ENCODE measurements around the gene HSD17B14. TPM values are rescaled to one million over a fixed set of nuclear protein-coding genes. Genes with fewer than 3 reads are reported as not detected.
"Not testable (repeated sequence)": the region's sequence is repeated elsewhere in the genome, so short reads cannot be mapped to it uniquely, and the experiment has no call there.

Gene HSD17B14
- total RNA-seq, 1 donor from 2014 or later: 6.6 TPM

DNA sequence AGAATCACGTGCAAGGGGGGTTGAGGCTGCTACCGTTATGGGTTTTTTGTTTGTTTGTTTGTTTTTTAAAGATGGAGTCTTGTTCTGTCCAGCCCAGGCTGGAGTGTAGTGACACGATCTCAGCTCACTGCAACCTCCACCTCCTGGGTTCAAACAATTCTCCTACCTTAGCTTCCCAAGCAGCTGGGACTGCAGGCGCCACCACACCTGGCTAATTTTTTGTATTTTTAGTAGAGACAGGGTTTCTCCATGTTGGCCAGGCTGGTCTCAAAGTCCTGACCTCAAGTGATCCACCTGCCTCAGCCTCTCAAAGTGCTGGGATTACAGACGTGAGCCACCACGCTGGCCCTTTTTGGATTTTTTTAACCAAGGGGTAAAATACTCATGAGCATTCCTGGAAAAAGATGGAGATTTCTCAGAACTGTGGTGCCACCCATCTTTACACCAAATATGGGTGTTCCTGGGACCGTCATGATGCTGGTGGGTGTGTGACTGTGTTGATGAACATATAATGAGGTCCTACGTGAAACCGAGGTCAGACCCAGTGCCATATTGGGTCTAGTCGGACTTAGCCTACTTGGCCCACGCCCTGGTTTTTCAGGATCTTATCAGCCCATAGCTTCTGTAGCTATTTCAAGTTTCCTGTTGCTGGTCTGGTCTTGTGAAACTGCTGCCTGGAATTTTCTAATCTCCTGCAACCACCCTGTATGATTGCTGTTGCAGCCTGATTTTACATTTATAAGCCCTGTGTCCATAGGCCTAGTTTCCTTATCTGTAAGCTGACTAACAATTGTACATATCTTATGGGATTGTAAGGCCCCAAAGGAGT, 42.1 kb upstream of the HSD17B14 start:
- TF ChIP-seq, protein P1, sequence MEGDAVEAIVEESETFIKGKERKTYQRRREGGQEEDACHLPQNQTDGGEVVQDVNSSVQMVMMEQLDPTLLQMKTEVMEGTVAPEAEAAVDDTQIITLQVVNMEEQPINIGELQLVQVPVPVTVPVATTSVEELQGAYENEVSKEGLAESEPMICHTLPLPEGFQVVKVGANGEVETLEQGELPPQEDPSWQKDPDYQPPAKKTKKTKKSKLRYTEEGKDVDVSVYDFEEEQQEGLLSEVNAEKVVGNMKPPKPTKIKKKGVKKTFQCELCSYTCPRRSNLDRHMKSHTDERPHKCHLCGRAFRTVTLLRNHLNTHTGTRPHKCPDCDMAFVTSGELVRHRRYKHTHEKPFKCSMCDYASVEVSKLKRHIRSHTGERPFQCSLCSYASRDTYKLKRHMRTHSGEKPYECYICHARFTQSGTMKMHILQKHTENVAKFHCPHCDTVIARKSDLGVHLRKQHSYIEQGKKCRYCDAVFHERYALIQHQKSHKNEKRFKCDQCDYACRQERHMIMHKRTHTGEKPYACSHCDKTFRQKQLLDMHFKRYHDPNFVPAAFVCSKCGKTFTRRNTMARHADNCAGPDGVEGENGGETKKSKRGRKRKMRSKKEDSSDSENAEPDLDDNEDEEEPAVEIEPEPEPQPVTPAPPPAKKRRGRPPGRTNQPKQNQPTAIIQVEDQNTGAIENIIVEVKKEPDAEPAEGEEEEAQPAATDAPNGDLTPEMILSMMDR (conservative IDR thresholded peaks at IDR 0.05): no peak
- Mint-ChIP-seq H3K27ac (ENCODE audit: unreplicated experiment) (no peak overlapping the region), H3K4me3 (peak overlapping the region; percentile 27), H3K9me3 (no peaks in the 10 kb centered on the region), H3K27me3 (ENCODE audit: low read depth) (no peaks in the 10 kb centered on the region), H3K36me3 (ENCODE audit: low read depth) (peaks cover 20% of the 10 kb centered on the region), H3K4me1 (peaks cover 27% of the 10 kb centered on the region)
- DNase-seq (ENCODE audit: low read depth, low spot score): no peak

DNA sequence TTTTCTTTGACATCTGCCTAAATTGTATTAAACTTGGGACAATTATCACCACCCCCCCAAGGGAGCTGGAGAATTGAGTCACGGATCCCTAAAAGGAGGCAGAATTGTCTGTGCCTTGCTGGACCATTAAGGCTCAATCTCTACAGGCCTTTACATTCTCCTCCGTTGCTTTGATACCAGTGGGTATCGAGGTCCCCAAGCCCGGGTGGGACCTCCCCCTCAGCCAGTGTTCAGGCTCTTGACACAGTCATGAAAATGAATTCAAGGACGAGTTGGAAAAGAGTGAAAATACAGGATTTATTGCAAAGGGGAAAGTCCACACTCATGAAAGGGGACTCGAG, 41.5 kb upstream of the HSD17B14 start:
- Mint-ChIP-seq H3K4me3 (no peak overlapping the region), H3K36me3 (ENCODE audit: low read depth) (peaks cover 26% of the 10 kb centered on the region), H3K4me1 (peaks cover 33% of the 10 kb centered on the region), H3K27ac (ENCODE audit: unreplicated experiment) (no peak overlapping the region), H3K27me3 (ENCODE audit: low read depth) (no peaks in the 10 kb centered on the region), H3K9me3 (no peaks in the 10 kb centered on the region)
- TF ChIP-seq, protein P1 (conservative IDR thresholded peaks at IDR 0.05): no peak
- no peak for DNase-seq (ENCODE audit: low read depth, low spot score)

DNA sequence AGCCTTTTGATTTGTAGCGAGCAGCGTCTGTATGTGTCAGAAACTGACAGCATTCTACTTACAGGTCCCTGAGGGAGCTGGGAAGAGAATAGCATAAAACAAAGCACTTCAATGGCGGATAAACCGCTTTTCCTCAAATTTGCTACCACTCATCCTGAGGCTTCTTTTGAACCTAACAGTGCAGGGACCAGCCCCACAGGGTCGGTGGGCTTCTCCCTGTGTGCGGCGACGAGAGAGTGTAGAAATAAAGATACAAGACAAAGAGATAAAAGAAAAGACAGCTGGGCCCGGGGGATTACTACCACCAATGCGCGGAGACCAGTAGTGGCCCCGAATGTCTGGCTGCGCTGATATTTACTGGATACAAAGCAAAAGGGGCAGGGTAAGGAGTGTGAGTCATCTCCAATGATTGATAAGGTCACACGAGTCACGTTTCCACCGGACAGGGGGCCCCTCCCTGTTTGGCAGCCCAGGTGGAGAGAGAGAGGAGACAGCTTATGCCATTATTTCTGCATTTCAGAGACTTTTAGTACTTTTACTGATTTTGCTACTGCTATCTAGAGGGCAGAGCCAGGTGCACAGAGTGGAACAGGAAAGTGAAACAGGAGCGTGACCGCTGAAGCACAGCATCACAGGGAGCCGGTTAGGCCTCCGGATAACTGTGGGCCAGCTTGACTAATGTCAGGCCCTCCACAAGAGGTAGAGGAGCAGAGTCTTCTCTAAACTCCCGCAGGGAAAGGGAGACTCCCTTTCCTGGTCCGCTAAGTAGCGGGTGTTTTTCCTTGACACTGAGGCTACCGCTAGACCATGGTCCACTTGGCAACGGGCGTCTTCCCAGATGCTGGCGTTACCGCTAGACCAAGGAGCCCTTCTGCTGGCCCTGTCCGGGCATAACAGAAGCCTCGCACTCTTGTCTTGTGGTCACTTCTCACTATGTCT, 40.0 kb upstream of the HSD17B14 start:
- not testable (repeated sequence) for DNase-seq (ENCODE audit: low read depth, low spot score); H3K9me3 Mint-ChIP-seq; H3K27me3 Mint-ChIP-seq (ENCODE audit: low read depth)
- peak overlapping the region; percentile 63 for H3K27ac Mint-ChIP-seq (ENCODE audit: unreplicated experiment)
- peak overlapping the region; percentile 65 for H3K4me3 Mint-ChIP-seq
- peaks cover 26% of the 10 kb centered on the region for H3K36me3 Mint-ChIP-seq (ENCODE audit: low read depth)
- peaks cover 41% of the 10 kb centered on the region for H3K4me1 Mint-ChIP-seq

DNA sequence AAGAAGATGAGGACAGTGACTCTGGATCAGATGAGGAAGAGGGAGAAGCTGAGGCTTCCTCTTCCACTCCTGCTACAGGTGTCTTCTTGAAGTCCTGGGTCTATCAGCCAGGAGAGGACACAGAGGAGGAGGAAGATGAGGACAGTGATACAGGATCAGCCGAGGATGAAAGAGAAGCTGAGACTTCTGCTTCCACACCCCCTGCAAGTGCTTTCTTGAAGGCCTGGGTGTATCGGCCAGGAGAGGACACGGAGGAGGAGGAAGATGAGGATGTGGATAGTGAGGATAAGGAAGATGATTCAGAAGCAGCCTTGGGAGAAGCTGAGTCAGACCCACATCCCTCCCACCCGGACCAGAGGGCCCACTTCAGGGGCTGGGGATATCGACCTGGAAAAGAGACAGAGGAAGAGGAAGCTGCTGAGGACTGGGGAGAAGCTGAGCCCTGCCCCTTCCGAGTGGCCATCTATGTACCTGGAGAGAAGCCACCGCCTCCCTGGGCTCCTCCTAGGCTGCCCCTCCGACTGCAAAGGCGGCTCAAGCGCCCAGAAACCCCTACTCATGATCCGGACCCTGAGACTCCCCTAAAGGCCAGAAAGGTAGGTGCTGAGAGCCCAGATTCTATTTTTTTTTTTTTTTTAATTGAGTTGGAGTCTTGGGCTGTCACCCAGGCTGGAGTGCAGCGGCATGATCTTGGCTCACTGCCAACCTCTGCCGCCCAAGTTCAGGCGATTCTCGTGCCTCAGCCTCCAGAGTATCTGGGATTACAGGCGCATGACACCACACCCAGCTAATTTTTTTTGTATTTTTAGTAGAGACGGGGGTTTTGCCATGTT, 38.2 kb upstream of the HSD17B14 start:
- Mint-ChIP-seq H3K4me3 (peak overlapping the region; percentile 100), H3K36me3 (ENCODE audit: low read depth) (peaks cover 26% of the 10 kb centered on the region), H3K27ac (ENCODE audit: unreplicated experiment) (peak overlapping the region; percentile 78), H3K27me3 (ENCODE audit: low read depth) (no peaks in the 10 kb centered on the region), H3K4me1 (peaks cover 41% of the 10 kb centered on the region), H3K9me3 (no peaks in the 10 kb centered on the region)
- no peak for DNase-seq (ENCODE audit: low read depth, low spot score)
- TF ChIP-seq, protein P1 (conservative IDR thresholded peaks at IDR 0.05): no peak

DNA sequence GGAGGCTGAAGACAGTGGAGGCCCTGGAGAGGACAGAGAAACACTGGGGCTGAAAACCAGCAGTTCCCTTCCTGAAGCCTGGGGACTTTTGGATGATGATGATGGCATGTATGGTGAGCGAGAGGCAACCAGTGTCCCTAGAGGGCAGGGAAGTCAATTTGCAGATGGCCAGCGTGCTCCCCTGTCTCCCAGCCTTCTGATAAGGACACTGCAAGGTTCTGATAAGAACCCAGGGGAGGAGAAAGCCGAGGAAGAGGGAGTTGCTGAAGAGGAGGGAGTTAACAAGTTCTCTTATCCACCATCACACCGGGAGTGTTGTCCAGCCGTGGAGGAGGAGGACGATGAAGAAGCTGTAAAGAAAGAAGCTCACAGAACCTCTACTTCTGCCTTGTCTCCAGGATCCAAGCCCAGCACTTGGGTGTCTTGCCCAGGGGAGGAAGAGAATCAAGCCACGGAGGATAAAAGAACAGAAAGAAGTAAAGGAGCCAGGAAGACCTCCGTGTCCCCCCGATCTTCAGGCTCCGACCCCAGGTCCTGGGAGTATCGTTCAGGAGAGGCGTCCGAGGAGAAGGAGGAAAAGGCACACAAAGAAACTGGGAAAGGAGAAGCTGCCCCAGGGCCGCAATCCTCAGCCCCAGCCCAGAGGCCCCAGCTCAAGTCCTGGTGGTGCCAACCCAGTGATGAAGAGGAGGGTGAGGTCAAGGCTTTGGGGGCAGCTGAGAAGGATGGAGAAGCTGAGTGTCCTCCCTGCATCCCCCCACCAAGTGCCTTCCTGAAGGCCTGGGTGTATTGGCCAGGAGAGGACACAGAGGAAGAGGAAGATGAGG, 37.4 kb upstream of the HSD17B14 start:
- peaks cover 25% of the 10 kb centered on the region for H3K36me3 Mint-ChIP-seq (ENCODE audit: low read depth)
- peak overlapping the region; percentile 100 for H3K4me3 Mint-ChIP-seq
- no peaks in the 10 kb centered on the region for H3K27me3 Mint-ChIP-seq (ENCODE audit: low read depth)
- peak overlapping the region; percentile 100 for H3K27ac Mint-ChIP-seq (ENCODE audit: unreplicated experiment)
- peaks cover 47% of the 10 kb centered on the region for H3K4me1 Mint-ChIP-seq
- no peak for DNase-seq (ENCODE audit: low read depth, low spot score)
- TF ChIP-seq, protein P1 (conservative IDR thresholded peaks at IDR 0.05): no peak
- H3K9me3 Mint-ChIP-seq: no peaks in the 10 kb centered on the region
